Caki2 (cell line): Measurements from ENCODE around the gene RAD51C. TPM values are rescaled to one million over a fixed set of nuclear protein-coding genes. Genes with fewer than 3 reads are reported as not detected.
"Not testable (repeated sequence)": the region's sequence is repeated elsewhere in the genome, so short reads cannot be mapped to it uniquely, and the experiment has no call there.

Source experiments
- DNase-seq: peaks from one replicate; pipeline ENCODE4 v3.0.0-alpha.2; 2015; ENCODE audit warnings: low read depth
- in situ Hi-C: cut with HindIII; loops from 2 replicates; pipeline ENCODE4 v1.10.0; 2016; ENCODE audit warnings: low sequenced_read_pairs, low pct_unique_long_range_greater_than_20kb, mixed read lengths
- total RNA-seq: library from RNA; depleted of rRNA; stranded (reverse); fragments of >200 nt; shearing (Covaris generic); gene quantifications from 2 replicates; pipeline ENCODE4 v1.2.3, GENCODE V29; 2014; ENCODE audit warnings: low replicate concordance

The RAD51C gene
- total RNA-seq, 1 experiment from 2014 or later: 74.1 TPM

DNA sequence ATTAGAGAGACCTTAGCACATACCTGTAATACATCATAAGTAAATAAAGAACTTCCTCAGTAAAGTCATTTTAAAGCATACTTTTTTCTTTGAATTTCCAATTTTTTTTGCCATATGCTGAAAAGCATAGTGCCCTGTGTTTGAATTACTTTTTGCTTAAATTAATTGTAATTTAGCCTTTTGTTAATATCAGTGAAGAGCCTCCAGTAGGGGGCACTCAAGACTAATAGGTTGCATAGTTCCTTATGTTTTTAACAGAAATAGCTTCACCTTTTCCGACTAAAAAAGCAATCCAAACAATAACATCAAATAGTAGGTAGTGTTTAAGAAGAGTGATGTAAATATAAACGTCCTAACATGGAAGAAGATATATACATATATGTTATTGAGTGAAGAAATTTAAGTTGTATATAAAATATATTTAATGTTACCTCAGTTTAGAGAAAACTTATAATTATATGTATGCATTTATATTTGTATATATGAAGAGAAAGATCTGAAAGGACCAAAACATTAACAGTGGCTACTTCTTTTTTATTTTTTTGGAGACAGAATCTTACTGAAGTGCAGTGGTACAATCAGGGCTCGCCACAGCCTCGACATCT, 18.6 kb downstream of the RAD51C start:
- in situ Hi-C loops: no loop called here
- DNase-seq: peak; percentile 33

DNA sequence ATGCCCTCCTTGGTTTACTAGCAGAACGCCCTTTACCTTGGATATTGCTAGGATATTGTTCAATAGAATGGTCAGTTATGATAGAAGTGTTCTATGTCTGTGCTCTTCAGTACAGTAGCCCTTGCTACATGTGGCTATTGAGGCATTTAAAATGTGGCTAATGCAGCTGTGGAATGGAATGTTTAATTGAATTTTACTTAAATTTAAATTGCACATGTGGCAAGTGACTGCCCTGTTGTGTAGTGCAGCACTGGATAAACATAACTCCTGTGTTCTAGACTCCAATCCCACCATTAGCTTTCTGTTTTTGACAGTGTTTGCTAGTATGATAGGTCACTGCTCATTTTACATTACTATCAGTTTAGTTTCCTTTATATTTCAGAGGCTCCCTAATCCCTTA, 29.9 kb downstream of the RAD51C start:
- no peak for DNase-seq
- in situ Hi-C loops: no loop called here

DNA sequence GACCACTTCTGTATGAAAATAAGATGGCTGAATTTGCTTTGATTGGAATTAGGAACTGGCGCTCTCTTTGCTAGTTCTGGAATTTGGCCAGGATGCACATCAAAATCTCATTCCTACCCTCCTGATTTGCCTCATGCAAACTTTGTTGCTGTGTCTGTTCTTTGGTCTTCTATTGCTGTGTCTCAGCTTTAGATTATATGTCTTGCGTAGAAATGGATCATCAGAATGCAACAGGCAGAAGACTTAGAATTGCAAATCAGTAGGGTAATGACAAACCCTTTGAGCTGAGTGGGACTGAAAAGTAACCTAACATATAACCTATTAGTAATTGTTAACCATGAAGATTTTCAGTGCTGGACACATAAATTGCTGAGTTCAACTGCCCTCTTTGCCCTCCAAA, 30.3 kb downstream of the RAD51C start:
- DNase-seq: no peak
- in situ Hi-C loops: no loop called here

DNA sequence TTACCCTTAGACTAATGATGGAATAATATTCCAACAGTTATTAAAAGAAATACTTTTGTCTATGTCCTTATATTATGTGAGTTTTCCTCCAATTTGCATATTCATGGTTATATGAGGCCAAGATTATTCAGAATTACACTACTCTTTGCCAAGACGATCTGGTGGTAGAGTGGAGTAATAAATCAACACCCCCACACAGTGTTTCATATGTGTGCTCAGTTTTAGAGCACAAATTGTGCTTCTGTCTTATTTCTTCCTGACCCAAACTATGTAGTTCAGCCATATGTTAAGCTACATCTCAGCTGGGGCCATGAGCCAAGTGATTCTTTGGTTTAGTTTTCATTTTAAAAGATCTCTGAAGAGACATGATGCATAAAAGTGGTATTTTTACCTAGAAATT, 36.4 kb downstream of the RAD51C start:
- DNase-seq: no peak
- in situ Hi-C loops: no loop called here

DNA sequence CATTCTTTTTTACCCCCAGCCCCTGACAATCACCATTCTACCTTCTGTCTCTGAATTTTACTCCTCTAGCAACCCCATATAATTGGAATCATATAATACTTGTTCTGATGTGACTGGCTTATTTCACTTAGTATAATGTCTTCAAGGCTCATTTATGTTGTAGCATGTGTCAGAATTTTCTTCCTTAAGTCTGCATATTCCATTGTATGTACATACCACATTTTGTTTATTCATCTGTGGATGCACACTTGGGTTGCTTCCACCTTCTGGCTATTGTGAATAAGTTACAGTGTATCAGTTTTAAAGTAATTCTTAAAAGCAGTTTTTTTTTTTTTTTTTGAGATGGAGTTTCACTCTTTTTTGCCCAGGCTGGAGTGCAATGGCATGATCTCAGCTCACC, 38.5 kb downstream of the RAD51C start:
- in situ Hi-C loops: no loop called here
- no peak for DNase-seq

DNA sequence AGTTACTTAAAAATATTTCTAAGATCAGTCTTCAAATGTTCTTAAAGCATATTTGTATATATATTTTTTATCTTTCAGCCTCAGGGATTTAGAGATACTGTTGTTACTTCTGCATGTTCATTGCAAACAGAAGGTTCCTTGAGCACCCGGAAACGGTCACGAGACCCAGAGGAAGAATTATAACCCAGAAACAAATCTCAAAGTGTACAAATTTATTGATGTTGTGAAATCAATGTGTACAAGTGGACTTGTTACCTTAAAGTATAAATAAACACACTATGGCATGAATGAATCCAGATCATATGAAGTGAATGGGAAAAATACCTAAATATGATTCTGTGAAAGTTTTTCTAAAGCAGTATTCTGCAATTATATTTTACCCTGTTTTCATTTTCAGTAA, 41.6 kb downstream of the RAD51C start:
- in situ Hi-C loops: no loop called here
- DNase-seq: no peak

DNA sequence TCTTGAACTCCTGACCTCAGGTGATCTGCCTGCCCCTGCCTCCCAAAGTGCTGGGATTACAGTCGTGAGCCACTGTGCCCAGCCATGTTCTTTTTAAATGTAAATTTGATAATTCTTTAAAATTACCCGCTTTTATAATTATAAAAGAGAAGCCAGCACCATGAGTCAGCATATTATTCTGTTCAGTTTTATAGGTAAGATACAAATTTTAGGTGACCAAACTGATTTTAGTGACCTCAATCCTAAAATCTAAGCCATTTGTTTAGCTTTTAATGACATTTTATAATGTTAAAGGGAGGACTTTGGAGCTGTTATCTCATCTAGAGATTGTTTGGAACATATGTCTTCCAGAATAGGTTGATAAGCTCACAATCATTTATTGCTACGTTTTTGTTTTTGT, 42.4 kb downstream of the RAD51C start:
- no peak for DNase-seq
- in situ Hi-C loops: no loop called here

DNA sequence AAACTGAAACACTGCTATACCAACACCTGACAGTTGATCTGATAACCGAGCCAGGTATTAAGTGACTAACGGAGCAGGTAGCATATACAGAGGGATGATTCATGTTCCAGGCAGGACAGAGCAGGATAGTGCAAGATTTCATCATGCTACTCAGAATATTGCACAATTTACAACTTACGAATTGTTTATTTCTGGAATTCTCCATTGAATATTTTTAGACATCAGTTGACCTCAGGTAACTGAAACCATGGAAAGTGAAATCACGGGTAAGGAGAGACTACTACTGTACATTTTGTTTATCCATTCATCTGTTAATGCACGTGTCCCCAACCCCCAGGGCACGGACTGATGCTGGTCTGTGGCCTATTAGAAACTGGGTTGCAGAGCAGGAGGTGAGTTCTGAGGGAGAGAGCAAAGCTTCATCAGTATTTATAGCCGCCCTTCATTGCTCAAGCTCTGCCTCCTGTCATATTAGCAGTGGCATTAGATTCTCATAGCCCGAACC, 48.8 kb downstream of the RAD51C start:
- peak; percentile 4 for DNase-seq
- in situ Hi-C loops: no loop called here

DNA sequence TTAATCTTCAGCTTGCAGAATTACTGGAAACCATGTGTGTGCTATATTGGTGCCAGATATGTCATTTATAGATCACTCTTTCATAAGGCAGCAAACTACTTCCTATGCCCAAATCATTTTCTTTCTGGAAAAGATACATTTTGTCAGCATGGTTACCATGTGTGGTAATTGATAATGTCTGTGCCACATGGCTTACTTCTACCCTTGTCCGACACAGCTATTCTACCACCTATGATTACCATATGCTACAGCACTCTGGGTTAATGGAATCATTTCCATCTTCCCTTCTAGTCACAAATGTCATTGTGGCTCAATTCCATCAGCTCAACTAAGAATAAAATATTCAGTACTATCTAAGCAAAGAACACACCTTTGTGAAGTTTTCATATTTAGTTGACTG, 55.3 kb downstream of the RAD51C start:
- DNase-seq: no peak
- in situ Hi-C loops: no loop called here

DNA sequence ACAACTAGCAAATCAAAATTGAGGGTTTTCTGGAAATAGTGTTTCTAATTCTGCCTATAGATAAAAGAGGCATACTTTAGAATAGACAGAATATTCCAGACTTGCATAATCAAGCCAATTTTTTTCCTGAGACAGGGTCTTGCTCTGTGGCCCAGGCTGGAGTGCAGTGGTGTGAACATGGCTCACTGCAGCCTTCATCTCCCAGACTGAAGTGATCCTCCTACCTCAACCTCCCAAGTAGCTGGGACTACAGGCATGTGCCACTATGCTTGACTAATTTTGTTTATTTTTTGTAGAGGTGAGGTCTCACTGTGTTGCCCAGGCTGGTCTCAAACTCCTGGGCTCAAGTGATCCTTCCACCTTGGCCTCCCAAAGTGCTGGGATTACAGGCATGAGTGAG, 57.2 kb downstream of the RAD51C start:
- DNase-seq, in situ Hi-C loops: not testable (repeated sequence)

DNA sequence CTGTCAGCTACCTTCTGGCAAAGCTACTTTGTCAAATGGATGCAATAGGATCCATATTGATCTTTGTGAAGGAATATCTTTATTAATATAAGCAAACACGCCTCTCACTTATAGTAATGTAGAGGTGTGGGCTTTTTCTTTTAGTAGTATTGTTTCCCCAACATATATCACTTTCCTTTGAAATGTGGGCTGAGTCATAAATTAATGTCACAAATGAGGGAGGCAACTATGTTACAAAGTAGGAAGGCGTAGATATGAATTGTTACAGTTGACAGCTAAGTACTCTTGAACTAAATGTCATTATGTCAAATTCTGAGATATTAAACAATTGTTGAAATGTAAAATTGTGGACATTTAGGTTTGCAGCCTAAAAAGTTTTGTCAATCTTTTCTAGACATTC, 60.6 kb downstream of the RAD51C start:
- no peak for DNase-seq
- in situ Hi-C loops: no loop called here

DNA sequence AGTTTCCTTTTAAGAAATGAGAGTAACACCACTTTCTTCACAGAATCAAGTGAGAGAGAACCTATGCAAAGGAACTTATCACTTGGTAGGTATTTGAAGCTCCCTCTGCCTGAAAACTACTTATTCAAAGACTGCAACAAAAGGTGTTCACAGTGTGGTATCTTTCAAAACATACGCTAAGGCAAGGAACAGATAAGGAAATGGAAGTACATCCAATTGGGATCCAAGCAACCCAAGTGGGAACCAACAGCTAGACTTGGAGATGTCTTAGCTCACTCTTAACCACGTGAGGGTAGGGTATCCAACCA, 62.8 kb downstream of the RAD51C start:
- in situ Hi-C loops: no loop called here
- no peak for DNase-seq

DNA sequence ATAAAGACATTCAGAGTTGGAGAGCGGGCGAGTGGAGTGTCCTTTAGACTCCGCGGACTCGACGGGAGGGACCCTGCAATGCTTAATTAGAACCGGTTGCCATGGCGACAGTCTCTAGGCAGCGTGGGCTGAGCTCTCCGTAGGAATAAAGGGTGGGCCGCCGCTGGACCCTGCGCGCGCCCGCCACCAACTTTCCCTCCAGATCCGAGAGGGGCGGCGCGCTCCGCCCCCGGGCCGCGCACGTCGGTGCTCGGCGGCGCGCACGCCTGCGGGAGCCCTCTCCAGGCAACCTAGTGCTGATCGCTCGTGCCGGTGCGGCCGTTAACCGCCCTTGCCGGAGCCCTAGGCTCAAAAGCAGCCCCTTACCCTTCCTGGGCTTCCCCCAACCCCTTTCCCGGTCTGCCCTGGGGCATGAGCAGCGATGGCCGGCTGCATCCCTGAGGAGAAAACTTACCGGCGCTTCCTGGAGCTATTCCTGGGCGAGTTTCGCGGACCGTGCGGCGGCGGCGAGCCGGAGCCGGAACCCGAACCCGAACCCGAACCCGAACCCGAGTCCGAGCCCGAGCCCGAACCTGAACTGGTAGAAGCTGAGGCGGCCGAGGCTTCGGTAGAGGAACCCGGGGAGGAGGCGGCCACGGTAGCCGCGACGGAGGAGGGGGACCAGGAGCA, 63.3 kb downstream of the RAD51C start, which contains the start of gene PPM1E:
TSS of gene PPM1E (plus strand) at position 278 of the 669 bp plus-strand sequence.
- in situ Hi-C loops: no loop called here
- DNase-seq: peak; percentile 50

DNA sequence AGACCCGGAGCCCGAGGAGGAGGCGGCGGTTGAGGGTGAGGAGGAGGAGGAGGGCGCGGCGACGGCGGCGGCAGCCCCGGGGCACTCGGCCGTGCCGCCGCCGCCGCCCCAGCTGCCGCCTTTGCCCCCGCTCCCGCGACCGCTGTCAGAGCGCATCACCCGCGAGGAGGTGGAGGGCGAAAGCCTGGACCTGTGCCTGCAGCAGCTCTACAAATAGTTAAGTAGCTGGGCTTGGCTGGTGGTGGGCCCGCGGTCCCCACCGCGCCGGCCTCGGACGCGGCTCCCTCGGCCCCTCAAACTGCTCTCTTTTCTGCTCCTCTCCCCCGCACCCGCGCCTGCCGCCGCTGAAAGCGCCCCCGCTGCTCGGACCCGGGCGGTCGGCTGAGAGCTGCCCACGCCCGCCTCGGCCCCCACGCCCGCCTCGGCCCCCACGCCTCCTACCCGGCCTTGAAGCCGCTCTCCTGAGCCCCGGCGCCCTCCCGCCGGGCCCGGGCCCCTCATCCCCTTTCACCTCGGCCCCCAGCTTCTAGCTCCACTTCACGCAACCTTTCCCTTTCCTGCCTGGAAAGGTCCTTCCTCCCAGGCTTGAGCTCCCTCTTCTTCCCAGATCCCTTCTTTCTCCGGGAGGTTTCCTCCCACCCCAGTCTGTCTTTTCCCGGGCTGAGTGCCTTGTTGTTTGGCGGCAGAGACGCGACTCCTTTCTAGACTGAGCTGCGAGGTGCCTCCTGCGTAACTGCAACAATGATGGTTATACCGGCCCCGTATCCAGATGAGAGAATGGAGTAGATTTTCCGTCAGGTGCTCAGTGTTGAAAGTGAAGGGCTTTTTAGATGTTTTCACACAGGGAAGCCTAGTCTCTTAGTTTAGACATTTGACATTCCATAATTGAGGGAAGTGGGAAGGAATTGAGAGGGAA, 64.1 kb downstream of the RAD51C start:
- peak; percentile 3 for DNase-seq
- in situ Hi-C loops: no loop called here

DNA sequence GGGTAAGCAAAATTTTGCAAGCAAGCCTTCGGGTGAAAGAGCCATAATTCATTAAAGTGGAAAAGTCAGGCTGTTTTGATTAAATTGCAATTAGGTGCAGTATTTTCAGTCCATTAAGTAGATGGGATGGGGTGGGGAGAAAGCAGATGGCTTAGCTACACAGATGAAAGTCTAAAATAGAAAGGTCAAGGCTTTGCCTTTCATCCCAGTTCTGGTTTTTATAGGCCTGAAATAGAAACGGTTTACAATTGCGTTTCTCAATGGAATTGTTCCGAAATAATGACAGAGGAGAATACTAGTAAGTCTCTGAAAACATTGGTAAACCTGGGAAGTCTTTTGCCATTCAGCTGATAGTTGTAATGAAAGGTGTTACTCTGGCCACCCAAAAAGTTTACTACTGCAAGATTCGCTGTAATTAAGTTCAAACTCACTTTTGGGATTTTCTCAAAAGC, 64.8 kb downstream of the RAD51C start:
- DNase-seq: no peak
- in situ Hi-C loops: no loop called here

DNA sequence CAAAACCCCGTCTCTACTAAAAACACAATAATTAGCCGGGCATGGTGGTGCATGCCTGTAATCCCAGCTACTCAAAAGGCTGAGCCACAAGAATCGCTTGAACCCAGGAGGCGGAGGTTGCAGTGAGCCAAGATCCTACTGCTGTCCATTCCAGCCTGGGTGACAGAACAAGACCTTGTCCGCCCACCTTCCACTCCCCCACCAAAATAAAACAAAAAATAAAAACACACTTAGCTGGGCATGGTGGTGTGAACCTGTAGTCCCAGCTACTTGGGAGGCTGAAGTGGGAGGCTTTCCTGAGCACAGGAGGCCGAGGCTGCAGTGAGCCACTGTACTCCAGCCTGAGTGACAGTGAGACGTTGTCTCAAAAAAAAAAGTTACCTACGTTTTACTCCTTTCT, 66.5 kb downstream of the RAD51C start:
- in situ Hi-C loops: no loop called here
- no peak for DNase-seq

DNA sequence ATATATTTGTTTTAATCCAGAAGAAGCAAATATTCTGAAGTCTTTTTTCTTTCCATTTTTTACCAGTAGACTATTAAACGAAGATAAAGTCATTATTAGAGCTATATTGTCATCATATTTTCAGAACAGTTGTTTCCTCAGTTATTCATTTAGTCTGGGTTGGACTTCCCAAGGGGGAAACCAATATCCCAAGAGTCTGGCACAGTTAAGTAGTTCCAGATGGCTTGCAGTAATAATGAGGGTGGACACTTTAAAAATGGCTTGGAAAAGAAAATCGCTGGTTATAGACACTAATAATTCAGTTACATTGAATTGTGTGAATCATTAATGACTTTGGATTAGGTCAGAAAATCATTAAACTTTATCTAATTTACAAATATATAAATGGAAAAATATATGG, 67.1 kb downstream of the RAD51C start:
- in situ Hi-C loops: no loop called here
- no peak for DNase-seq

DNA sequence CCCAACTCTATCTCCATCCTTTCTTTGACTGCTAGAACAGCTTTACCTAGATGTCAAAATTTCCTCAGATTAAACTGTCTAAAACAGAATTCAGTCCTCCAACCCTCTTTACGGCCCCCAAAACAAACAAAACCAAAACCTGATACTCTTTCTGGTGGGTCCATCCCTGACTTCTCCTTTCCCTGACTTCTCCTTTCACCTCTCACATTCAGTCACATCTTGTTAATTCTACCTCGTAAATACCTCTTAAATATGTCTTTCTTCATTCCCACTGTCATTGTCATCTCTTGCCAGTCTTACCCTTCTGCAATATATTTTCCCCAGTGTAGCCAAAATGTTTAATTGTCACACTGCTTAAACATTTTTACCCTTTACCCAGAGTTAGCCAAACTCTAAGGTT, 67.8 kb downstream of the RAD51C start:
- DNase-seq: no peak
- in situ Hi-C loops: no loop called here

DNA sequence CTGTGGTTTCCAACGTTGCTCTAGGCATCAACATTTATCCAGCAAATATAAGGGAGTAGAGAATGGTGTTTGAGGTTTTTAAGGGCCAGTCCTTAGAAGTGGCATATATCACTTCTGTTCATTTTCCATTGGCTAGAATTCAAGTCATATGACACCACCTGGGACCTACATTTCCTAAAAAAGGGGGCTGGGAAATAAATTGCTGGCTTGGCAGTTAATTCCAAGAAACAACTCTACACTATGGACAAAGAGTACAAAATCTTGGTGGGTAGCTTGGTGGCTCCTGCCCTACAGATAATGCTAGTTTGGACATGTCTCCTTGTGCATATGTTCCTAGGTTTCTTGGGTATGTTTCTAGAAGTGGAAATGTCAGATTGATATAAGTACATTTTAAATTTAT, 70.9 kb downstream of the RAD51C start:
- no peak for DNase-seq
- in situ Hi-C loops: no loop called here
